Measurements from ENCODE around the gene ELOVL6. TPM values are rescaled to one million over a fixed set of nuclear protein-coding genes. Genes with fewer than 3 reads are reported as not detected.

The ELOVL6 gene
- total and polyA plus RNA-seq, 9 of the 15 experiments (the other 6 are each of a cell fraction or from before 2014, with no cell fraction given), result 18.3 to 82.6 (median 46.0) TPM

DNA sequence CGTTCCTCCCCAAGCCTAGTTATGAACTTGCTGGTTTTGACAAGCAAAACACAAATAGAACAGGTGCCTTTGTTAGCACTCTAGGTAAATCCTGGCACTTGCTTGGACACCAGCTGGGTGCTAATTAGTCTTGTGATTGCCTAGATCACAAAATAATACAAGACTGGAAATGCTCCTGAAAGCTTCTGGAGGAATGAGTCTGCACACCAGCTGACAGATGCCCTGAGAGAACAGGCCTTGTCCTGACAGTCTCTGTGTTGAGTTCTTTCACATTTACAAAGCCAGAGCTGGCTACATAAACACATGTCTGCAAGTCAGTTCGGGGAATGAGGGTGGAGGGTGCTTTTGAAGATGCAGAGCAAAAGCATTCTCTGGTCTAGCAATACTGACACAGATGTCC is 93.8 kb downstream of the ELOVL6 start:
- H2AFZ ChIP-seq (ENCODE audit: low read depth, low read length), result no peak overlapping the region
- in situ Hi-C loops (cut with MboI) (no loop called here), intact Hi-C loops (cut with micrococcal nuclease) (no loop called here)
- no peak overlapping the region for H3K27ac ChIP-seq (ENCODE audit: extremely low read depth, low read depth, low read length)
- ChIA-PET POLR2A (no interaction called here), CTCF (ENCODE audit: low intra/inter-chr PET ratio) (no interaction called here)
- no peak for FAIRE-seq
- no peak for DNase-seq (ENCODE audit: extremely low read depth in 1 of 4, low spot score in 3 of 4)
- H3K4me2 ChIP-seq (ENCODE audit: insufficient read depth, low read length), result no peak overlapping the region
- no peak overlapping the region for H3K4me3 ChIP-seq
- H3K79me2 ChIP-seq (ENCODE audit: control insufficient read depth, insufficient read depth, low read length), result peaks cover 6% of the 10 kb centered on the region; the same call in 2 of the 3 replicates
- peaks cover 0 to 6% of the 10 kb centered on the region in 2 experiments; a peak in 2 of 5 replicates for H3K4me1 ChIP-seq (replicated peaks in 1 of 2; ENCODE audit: control insufficient read depth in 2 of 2, insufficient read depth in 2 of 2, low read length in 2 of 2)
- no peak for ATAC-seq
- no peaks in the 10 kb centered on the region for H3K9me3 ChIP-seq (replicated peaks; ENCODE audit: control insufficient read depth, insufficient read depth, low read depth, low read length)
- H4K20me1 ChIP-seq (replicated peaks; ENCODE audit: control insufficient read depth, insufficient read depth, low read length), result no peaks in the 10 kb centered on the region
- TF ChIP-seq MTF1 (CRISPR knock-in tag; IDR thresholded peaks at IDR 0.05; ENCODE audit: borderline replicate concordance) (no peak), SREBF2 (CRISPR knock-in tag; IDR thresholded peaks at IDR 0.05) (no peak), FOXK2 (conservative IDR thresholded peaks at IDR 0.05 in 1 of 2, IDR thresholded peaks at IDR 0.05 in 1 of 2; ENCODE audit: low read depth in 2 of 2) (no peak), FOXA1 (IDR thresholded peaks at IDR 0.05; ENCODE audit: borderline replicate concordance) (no peak), ZNF124 (CRISPR knock-in tag; IDR thresholded peaks at IDR 0.05) (no peak), STAT5B (CRISPR knock-in tag; IDR thresholded peaks at IDR 0.05) (no peak), ZNF583 (CRISPR knock-in tag; IDR thresholded peaks at IDR 0.05) (no peak), GTF2A2 (tag; IDR thresholded peaks at IDR 0.05) (no peak), RBM15 (IDR thresholded peaks at IDR 0.05; ENCODE audit: insufficient read depth, low read length) (no peak), DPF2 (IDR thresholded peaks at IDR 0.05) (no peak), HDAC2 (IDR thresholded peaks at IDR 0.05) (no peak)
- TF ChIP-seq, protein P1, sequence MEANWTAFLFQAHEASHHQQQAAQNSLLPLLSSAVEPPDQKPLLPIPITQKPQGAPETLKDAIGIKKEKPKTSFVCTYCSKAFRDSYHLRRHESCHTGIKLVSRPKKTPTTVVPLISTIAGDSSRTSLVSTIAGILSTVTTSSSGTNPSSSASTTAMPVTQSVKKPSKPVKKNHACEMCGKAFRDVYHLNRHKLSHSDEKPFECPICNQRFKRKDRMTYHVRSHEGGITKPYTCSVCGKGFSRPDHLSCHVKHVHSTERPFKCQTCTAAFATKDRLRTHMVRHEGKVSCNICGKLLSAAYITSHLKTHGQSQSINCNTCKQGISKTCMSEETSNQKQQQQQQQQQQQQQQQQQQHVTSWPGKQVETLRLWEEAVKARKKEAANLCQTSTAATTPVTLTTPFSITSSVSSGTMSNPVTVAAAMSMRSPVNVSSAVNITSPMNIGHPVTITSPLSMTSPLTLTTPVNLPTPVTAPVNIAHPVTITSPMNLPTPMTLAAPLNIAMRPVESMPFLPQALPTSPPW (CRISPR knock-in tag; IDR thresholded peaks at IDR 0.05), result no peak
- TF ChIP-seq, protein P2, sequence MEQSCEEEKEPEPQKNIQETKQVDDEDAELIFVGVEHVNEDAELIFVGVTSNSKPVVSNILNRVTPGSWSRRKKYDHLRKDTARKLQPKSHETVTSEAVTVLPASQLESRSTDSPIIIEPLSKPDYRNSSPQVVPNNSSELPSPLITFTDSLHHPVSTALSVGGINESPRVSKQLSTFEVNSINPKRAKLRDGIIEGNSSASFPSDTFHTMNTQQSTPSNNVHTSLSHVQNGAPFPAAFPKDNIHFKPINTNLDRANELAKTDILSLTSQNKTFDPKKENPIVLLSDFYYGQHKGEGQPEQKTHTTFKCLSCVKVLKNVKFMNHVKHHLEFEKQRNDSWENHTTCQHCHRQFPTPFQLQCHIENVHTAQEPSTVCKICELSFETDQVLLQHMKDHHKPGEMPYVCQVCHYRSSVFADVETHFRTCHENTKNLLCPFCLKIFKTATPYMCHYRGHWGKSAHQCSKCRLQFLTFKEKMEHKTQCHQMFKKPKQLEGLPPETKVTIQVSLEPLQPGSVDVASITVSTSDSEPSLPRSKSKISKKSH (CRISPR knock-in tag; IDR thresholded peaks at IDR 0.05), result no peak
- TF ChIP-seq, protein P3, sequence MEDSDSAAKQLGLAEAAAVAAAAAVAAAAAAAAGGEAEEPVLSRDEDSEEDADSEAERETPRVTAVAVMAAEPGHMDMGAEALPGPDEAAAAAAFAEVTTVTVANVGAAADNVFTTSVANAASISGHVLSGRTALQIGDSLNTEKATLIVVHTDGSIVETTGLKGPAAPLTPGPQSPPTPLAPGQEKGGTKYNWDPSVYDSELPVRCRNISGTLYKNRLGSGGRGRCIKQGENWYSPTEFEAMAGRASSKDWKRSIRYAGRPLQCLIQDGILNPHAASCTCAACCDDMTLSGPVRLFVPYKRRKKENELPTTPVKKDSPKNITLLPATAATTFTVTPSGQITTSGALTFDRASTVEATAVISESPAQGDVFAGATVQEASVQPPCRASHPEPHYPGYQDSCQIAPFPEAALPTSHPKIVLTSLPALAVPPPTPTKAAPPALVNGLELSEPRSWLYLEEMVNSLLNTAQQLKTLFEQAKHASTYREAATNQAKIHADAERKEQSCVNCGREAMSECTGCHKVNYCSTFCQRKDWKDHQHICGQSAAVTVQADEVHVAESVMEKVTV (CRISPR knock-in tag; IDR thresholded peaks at IDR 0.05), result no peak
- TF ChIP-seq, protein P4, sequence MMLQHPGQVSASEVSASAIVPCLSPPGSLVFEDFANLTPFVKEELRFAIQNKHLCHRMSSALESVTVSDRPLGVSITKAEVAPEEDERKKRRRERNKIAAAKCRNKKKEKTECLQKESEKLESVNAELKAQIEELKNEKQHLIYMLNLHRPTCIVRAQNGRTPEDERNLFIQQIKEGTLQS (IDR thresholded peaks at IDR 0.05), result no peak
- TF ChIP-seq, protein P4 (CRISPR knock-in tag; conservative IDR thresholded peaks at IDR 0.05), result no peak
- TF ChIP-seq, protein P5, sequence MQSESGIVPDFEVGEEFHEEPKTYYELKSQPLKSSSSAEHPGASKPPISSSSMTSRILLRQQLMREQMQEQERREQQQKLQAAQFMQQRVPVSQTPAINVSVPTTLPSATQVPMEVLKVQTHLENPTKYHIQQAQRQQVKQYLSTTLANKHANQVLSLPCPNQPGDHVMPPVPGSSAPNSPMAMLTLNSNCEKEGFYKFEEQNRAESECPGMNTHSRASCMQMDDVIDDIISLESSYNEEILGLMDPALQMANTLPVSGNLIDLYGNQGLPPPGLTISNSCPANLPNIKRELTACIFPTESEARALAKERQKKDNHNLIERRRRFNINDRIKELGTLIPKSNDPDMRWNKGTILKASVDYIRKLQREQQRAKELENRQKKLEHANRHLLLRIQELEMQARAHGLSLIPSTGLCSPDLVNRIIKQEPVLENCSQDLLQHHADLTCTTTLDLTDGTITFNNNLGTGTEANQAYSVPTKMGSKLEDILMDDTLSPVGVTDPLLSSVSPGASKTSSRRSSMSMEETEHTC (IDR thresholded peaks at IDR 0.05), result no peak
- no peaks in the 10 kb centered on the region for H3K27me3 ChIP-seq (ENCODE audit: control insufficient read depth in 2 of 2, insufficient read depth in 2 of 2, low read length in 2 of 2)
- no peak overlapping the region for H3K9ac ChIP-seq (ENCODE audit: insufficient read depth in 1 of 2, low read depth in 2 of 2, low read length in 2 of 2)
- 72% methylated on average over 2 of the region's 2 CpGs for WGBS (ENCODE audit: insufficient coverage, low coverage, missing lambda C conversion rate)
- no peaks in the 10 kb centered on the region for H3K9me1 ChIP-seq (ENCODE audit: control insufficient read depth, insufficient read depth, low read length)
- BruUV-seq (replicated peaks), result no TSS peak
- H3K36me3 ChIP-seq (ENCODE audit: control insufficient read depth, insufficient read depth, low read length), result peaks cover 46% of the 10 kb centered on the region
